Stomach (tissue), 9 donors: ENCODE data around the gene IL2RA. TPM values are rescaled to one million over a fixed set of nuclear protein-coding genes. Genes with fewer than 3 reads are reported as not detected.

Experiments
- DNase-seq, 2 donors: peaks; one replicate each; pipeline versions ENCODE4 v3.0.0 to v3.0.0-alpha.2; 2013 to 2019
- H3K27ac ChIP-seq, 5 donors: fragments of 200-600 bp in 4 of 5; sonication (generic) in 4 of 5; one replicate each; pipeline ENCODE4 v1.5.1; 2013 to 2019; ENCODE audit warnings: mild to moderate bottlenecking in 1 of 5, moderate library complexity in 1 of 5
- H3K27me3 ChIP-seq, 3 donors: fragments of 200-600 bp; sonication (generic); one replicate each; pipeline ENCODE4 v1.5.1; 2017 to 2019; ENCODE audit warnings: mixed run types in 1 of 3
- H3K36me3 ChIP-seq, 4 donors: fragments of 200-600 bp; sonication (generic); 1 replicate in 3 of 4; 2 replicates in 1 of 4; pipeline ENCODE4 v1.5.1; 2016 to 2019
- H3K4me1 ChIP-seq, 4 donors: fragments of 200-600 bp; sonication (generic); one replicate each; pipeline ENCODE4 v1.5.1; 2016 to 2019
- H3K4me3 ChIP-seq, 4 donors: fragments of 200-600 bp; sonication (generic) in 3 of 4; one replicate each; pipeline ENCODE4 v1.5.1; 2016 to 2019; ENCODE audit warnings: mild to moderate bottlenecking in 1 of 4
- H3K9me3 ChIP-seq, 4 donors: fragments of 200-600 bp; sonication (generic); one replicate each; pipeline ENCODE4 v1.5.1; 2016 to 2019
- CTCF ChIP-seq, 7 experiments: fragments of 450-650 bp in 4 of 7; fragments of 200-600 bp in 3 of 7; sonication (generic) in 3 of 7; IDR thresholded peaks; one replicate each; pipeline ENCODE4 v1.5.1; 2016 to 2019; ENCODE audit warnings: antibody characterized with exemption in 7 of 7, control low read depth in 2 of 7, mild to moderate bottlenecking in 1 of 7
- EP300 ChIP-seq: sonication (generic); formaldehyde crosslinking; IDR thresholded peaks from one replicate; pipeline ENCODE4 v1.6.1; 2017; ENCODE audit warnings: antibody characterized with exemption
- POLR2A ChIP-seq, 4 donors: fragments of 450-650 bp; IDR thresholded peaks; one replicate each; pipeline ENCODE4 v1.6.1; 2016; ENCODE audit warnings: antibody characterized with exemption in 4 of 4, control low read depth in 2 of 4, mild to moderate bottlenecking in 1 of 4, moderate library complexity in 1 of 4
- POLR2AphosphoS5 ChIP-seq, 3 donors: sonication (generic); formaldehyde crosslinking; IDR thresholded peaks; one replicate each; pipeline ENCODE4 v1.6.1; 2016; ENCODE audit warnings: antibody characterized with exemption in 3 of 3
- WGBS, 5 donors: extraction: QIAGEN DNeasy Blood & Tissue Kit in 3 of 5; methylation state at CpG; one replicate each; pipeline versions ENCODE4 v1.1.5 to v1.1.7; 2013 to 2018; 5-methylcytosine and 5-hydroxymethylcytosine counted together
- intact Hi-C: fragments of 100-400 bp; cut with DNase I; formaldehyde crosslinking; loops from one replicate; pipeline ENCODE4 v1.15.1; 2023; ENCODE audit warnings: low total_unique reads
- polyA plus RNA-seq, 3 donors: library from polyadenylated mRNA; stranded (reverse); fragments of 200-250 nt; gene quantifications; one replicate each; pipeline ENCODE4 v1.2.3, GENCODE V29; 2013
- total RNA-seq, 5 donors: library from RNA; depleted of rRNA; stranded (reverse); fragments of >200 nt; gene quantifications; one replicate each; pipeline versions ENCODE4 v1.1.0 to v1.2.3, GENCODE V29; 2014 to 2016
- donor health status: healthy with polysubstance abuse.
- donor health status: Bipolar disorder and iron deficiency.
- donor health status: healthy.

The IL2RA gene
- total and polyA plus RNA-seq, 8 donors, result 0.45 to 2.3 (median 0.95) TPM; not detected in 2

DNA sequence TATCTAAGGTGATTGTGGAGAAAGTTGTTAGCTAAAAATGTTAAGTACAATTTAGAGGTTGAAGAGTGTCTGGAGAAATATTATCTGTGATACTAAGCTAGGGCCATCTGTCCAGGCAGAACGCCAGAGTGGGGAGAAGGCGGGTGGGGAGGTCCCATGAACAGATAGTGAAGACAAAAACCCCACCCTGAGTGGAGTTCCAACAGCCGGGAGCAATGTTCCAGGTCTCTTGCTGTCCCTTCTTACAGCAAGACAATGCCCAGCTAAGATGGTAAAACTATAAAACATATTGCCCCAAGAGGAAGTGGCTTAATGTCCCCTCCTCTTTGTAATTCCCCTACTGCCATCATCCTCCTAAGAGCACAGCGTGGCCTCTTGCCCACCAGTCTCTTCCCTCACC lies 74.4 kb downstream of the IL2RA start:
- no peak overlapping the region for H3K4me3 ChIP-seq
- peak overlapping the region in 2 of 5 donors; percentile 56 to 63 for H3K27ac ChIP-seq
- H3K9me3 ChIP-seq, result peaks cover 0 to 14% (median 6%) of the 10 kb centered on the region in 4 donors
- peaks cover 0 to 3% (median 0%) of the 10 kb centered on the region in 4 donors for H3K4me1 ChIP-seq
- TF ChIP-seq POLR2A (IDR thresholded peaks at IDR 0.05) (no peak), EP300 (no peak), POLR2AphosphoS5 (IDR thresholded peaks at IDR 0.05) (no peak), CTCF (IDR thresholded peaks at IDR 0.05) (no peak)
- peak in 1 of 2 donors; percentile 28 for DNase-seq
- no peaks in the 10 kb centered on the region for H3K36me3 ChIP-seq
- H3K27me3 ChIP-seq, result no peaks in the 10 kb centered on the region
- intact Hi-C loops, result no loop called here
- WGBS, 5 donors, result 50 to 70% (median 64%) methylated on average over 4 of the region's 4 CpGs

DNA sequence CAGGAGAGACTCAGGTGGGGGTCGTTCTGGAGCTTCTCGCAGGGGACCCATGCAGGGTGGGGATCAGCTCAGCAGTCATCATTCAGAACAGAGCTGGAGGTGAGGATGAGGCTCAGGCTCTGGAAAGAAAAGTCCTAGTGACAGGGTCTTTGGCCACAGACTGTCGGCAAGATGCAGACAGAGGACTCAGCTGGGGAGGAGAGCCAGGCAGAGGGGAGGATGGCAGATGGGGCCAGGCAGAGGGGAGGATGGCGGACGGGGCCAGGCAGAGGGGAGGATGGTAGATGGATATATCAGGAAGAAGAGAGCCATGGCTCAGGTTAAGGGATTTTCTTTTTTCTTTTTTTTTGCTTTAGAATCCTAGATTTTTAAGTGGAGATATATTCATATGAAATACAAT lies 77.1 kb downstream of the IL2RA start:
- intact Hi-C loops, result no loop called here
- no peak overlapping the region for H3K4me3 ChIP-seq
- H3K27me3 ChIP-seq, result no peaks in the 10 kb centered on the region
- H3K9me3 ChIP-seq, result no peaks in the 10 kb centered on the region
- peak overlapping the region in 2 of 5 donors; percentile 54 to 60 for H3K27ac ChIP-seq
- WGBS, 5 donors, result 86 to 94% (median 89%) methylated on average over 5 of the region's 5 CpGs
- DNase-seq, result no peak
- TF ChIP-seq POLR2AphosphoS5 (IDR thresholded peaks at IDR 0.05) (no peak), POLR2A (IDR thresholded peaks at IDR 0.05) (no peak), CTCF (IDR thresholded peaks at IDR 0.05) (no peak)
- H3K36me3 ChIP-seq, result no peaks in the 10 kb centered on the region
- H3K4me1 ChIP-seq, result peaks cover 0 to 3% (median 0%) of the 10 kb centered on the region in 4 donors

DNA sequence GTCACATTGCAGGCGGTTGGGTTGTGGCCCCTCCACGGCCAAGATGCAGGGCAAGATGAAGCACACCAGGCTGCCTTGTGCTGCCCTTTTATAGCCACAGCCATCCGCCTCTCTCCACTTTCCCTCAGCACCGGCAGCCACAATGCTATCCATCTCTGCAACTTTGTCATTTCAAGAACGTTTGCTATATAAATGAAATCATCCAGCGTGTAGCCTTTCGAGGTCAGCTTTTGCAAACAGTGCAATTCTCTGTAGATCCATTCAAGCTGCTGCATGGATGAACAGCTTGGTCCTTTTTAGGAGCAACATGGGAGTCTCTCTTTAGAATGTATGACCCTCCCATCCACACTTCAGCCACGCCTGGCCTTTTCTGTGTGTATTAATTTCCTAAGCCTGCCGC lies 78.4 kb downstream of the IL2RA start:
- Histone ChIP-seq H3K27ac (peak overlapping the region in 4 of 5 donors; percentile 6 to 54 (median 36)), H3K4me1 (peaks cover 0 to 4% (median 1%) of the 10 kb centered on the region in 4 donors), H3K9me3 (no peaks in the 10 kb centered on the region), H3K4me3 (no peak overlapping the region), H3K36me3 (no peaks in the 10 kb centered on the region), H3K27me3 (no peaks in the 10 kb centered on the region)
- DNase-seq, result peak in 1 of 2 donors; percentile 63
- 57 to 69% (median 65%) methylated on average over 9 of the region's 9 CpGs for WGBS, 5 donors
- TF ChIP-seq POLR2AphosphoS5 (IDR thresholded peaks at IDR 0.05) (no peak), CTCF (IDR thresholded peaks at IDR 0.05) (no peak), POLR2A (IDR thresholded peaks at IDR 0.05) (no peak), EP300 (no peak)
- intact Hi-C loops, result no loop called here

GRCh38 chr10:5981529-5981928 lies 80.6 kb downstream of the IL2RA start:
- Histone ChIP-seq H3K4me3 (no peak overlapping the region), H3K27me3 (no peaks in the 10 kb centered on the region), H3K27ac (no peak overlapping the region), H3K36me3 (no peaks in the 10 kb centered on the region), H3K4me1 (peaks cover 0 to 15% (median 9%) of the 10 kb centered on the region in 4 donors), H3K9me3 (no peaks in the 10 kb centered on the region)
- no peak for DNase-seq
- no peak for TF ChIP-seq POLR2A (IDR thresholded peaks at IDR 0.05)
- no peak for TF ChIP-seq EP300
- TF ChIP-seq CTCF (IDR thresholded peaks at IDR 0.05), result no peak
- TF ChIP-seq POLR2AphosphoS5 (IDR thresholded peaks at IDR 0.05), result no peak
- intact Hi-C loops, result no loop called here
- WGBS, 5 donors, result 88 to 95% (median 92%) methylated on average over 9 of the region's 9 CpGs
